HG03575 (cell line): ENCODE data around the gene OTULIN.

Source experiments
- ATAC-seq: cut with Tn5 transposase; IDR thresholded peaks from one replicate; pipeline ENCODE4 v1.9.1; 2021; ENCODE audit not compliant: unreplicated experiment, insufficient number of reproducible peaks, low FRiP score; ENCODE audit errors: extremely low read depth

Gene OTULIN

DNA sequence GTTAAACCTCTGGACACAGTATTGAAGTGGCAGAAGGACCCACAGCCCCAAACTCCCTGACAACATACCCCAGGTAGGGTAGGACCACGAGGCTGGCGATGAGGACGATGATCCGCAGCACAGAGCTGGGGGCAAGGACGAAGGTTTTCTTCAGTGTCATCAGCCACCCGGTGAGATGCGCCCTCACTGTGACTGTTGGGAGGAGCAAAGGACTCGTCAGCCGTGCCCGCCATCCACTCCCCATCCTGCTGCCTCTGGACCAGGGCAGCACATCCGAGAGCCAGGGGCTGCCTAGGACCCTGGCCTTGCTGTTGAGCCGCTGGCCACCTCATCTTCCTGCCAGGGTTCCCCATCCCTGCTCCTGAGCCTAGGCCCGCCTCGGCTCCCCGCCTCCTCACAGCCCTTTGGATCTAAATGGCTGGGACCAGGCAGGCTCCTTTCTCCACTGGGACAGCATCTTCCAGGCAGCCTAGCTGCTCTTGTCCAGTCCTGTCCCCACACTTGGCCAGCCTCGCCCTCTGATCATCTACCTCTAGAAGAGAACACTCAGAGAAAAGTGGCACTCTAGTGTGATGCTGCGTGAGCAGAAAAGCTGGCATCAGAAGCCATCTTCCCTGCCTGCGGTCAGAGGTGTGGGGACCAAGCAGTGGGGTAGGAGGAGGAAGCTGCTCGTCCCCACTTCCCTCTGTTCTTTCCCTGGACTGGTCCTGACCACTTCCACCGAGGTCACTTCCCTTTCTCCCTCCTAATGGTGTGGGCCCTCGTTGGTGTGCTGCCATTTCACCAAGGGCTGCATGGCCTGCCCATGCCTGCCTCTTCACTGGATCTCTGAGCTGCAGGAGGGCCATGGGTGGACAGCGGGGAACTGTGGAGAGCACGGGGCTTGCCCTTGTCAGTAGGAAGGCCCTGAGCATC, 49.2 kb downstream of the OTULIN start:
- no peak for ATAC-seq

DNA sequence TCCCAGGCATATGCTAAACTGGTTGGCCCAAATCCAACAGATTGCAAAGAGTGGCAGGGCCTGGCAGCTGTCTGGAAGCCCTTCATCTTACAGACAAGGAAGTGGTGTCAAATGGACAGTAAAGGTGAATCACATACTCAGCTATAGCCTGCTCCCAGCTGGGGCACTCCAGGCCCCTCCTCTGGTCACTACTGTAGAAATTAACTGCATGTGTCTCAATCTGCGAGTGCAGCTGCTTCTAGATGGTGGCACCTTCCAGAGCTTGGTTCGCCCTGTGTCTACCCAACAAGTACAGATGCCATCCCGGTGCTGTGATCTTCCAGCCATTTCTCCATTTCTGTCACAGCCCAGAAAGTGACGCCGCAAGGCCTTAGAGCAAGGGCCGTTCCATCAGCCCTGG, 50.2 kb downstream of the OTULIN start:
- no peak for ATAC-seq

DNA sequence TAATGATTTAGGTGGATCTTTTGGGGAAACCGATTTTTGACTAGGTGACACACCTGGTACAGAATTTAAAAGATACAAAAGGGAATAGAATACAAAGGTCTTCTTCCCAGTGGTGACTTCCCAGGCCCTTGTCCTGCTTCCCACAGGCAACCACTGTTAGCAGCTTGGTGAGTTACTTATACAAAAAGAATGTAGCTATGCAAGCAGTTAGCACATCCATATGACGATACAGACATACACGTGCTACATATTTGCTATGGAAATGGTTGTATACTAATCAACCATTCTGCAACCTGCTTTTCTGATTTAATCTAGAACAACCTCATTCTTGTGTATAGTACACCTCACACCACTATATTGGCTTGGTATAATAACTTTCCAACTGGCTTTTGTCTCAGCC, 51.0 kb downstream of the OTULIN start:
- ATAC-seq = no peak

DNA sequence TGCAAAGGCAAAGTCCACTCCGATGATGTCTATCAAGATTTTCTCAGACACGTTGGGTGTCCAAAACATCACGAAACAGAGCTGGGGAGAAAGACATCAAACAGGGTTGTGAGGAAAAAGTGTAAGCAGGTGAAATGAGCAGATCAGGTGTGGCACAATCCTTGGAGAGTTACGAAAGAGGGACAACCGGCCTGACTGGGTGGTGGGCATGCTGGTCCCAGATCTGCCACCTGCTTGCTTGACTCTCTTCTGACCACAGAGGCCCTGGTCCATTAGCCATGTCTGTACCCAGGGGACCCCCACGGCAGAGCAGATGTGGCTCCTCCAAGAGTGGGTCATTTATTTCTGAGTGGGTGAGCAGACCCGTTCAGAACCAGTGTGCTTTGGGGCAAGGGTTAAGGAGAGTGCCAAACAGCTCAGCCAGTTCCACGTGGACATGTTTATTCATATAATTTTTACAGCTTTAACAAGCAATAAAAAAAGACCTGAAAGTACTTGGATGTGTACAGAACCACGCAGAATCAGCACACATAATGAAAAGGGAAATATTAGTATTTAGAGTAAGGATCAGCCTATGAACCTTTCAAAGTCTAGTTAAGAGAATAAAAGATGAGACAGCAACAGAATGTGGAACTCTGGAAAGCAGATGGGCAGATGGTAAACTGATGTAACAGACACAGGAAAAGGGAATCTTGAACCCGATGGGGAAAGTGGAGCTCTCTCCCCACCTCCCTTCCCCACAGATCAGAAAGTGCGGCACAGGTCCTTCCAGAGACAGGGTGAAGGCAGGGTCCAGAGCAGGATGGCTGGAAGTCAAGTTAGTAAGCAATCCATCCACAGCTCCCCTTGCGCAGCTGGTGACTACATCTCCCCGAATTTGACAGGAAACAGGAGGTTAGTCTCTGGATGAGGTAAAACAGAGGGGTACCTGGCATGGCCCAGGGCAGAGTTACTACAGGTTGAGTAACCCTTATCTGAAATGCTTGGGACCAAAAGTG, 52.5 kb downstream of the OTULIN start:
- no peak for ATAC-seq

DNA sequence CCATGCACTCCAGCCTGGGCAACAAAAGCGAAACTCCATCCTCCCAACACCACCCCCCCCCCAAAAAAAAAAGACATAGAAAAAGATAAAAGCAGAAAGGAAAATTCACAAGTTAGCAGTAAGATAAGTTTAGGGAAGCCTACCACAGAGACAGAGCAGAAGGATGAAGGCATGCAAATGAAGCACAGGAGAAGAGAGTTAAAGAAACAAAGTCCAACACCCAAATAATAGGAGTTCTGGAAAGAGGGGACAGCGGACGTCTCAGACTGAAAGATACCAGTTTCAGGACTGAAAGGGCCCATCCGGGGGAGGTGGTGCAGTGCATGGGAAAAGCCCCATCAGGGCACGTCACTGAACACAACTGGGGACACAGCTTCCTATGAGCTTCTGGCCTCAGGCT, 54.3 kb downstream of the OTULIN start:
- ATAC-seq = no peak

DNA sequence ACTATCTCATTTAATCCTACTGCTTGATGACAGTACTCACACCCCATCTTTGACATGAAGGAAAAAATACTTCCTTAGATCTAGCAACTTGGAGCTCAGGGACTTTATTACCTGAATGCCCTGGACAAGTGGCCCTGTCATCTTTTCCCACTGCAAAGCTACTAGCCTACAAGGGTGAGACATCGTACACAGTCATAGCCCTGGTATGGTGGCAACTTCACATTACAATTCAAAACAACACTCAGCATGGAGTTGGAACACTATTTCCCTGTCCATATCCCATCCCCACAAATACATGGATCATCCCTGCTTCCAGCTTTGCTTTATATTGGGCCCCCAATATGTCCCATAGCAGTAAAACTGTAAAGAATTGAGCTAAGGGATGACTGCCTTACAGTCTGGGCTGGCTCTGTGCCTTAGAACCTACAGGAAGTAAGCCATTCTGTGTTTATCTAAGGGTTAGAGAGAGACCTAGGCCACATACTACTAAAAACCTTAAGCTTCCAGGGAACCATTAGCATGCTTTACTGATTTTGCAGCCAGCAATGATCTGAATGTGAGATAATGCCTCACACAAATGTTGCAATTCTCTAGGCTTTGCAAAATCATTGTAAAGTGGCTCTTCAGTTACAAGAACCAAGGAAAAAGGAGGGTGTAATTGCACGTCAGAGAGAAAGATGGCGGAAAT, 55.9 kb downstream of the OTULIN start:
- no peak for ATAC-seq

DNA sequence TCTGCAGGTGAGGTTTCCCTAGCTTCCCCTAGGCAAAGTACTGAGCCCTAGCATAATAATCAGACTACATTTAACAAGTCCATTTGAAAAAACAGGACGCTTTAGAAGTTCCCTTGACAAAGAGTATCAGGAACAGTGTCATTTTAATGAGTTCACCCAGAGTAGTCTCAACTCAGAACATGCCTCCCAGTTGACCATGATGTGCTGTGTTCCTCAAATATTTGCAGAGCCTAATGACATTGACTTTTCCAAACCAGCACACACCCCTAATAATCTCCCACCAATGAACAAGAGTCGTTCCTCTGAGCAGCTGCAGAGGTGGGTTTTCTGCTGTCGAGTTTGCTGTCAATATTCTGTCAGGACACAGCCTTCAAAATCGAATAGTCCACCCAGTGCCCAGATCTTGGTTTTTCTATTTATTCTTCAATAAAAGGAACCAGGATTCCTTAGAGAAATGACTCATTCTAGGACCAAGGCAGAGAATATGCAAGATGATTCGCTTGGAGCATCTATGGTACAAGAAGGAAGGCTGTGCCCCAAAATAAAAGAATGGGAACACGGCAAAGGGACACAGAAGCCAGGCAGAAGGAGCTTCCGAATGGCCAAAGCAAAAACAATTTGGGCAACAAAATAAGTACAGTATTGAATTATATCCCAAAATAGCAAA, 57.6 kb downstream of the OTULIN start:
- no peak for ATAC-seq

DNA sequence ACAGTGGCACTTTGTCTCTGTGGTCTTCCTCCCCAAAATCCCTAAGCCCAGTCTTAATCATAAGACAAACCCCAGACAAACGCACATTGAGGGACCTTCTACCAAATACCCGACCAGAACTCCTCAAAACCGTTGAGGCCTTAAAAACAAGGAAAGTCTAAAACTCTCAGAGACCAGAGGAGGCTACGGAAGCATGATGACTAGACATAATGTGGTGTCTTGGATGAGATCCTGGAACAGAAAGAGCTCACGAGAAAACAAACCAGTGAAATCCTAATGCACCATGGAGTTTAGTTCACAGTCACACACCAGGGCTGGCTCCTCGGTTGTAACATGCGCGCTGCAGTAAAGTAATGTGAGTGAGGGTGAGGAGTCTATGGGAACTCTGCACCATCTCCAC, 58.4 kb downstream of the OTULIN start:
- ATAC-seq = no peak

DNA sequence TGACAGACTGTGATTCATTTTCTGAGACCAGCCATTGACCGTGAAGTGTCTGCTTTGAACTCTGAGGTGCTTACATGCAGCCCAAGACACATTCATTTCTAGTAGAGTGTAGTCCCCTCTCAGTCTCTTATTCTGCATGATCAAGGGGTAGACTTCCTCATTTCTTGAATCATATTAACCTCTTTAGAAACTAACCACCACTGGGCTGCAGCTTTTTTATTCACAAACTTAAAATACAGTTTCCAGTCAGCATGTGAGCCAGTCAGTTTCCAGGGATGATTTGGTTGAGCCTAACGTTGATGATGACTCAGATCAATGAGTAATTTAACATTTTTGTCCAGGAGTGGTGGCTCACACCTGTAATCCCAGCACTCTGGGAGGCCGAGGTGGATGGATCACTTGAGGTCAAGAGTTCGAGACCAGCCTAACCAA, 59.2 kb downstream of the OTULIN start:
- no peak for ATAC-seq

DNA sequence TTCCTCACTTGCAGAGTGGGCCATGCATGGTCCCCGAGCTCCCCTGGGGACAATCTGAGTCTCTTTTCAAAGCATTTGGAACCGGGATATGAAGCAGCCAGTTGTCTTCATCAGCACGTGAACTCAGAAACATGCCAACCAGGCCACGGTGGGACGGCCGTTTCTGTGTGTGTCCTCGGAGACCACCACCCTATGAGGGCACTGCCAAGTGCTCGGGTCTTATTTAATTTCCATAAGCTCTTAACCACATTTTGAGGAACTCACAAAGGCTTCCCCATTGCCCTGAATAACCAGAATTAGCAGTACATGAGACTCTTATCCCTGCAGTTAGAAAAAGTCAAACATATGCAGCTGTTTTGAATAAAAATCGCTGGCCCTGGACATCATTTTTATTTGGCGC, 60.1 kb downstream of the OTULIN start:
- no peak for ATAC-seq

DNA sequence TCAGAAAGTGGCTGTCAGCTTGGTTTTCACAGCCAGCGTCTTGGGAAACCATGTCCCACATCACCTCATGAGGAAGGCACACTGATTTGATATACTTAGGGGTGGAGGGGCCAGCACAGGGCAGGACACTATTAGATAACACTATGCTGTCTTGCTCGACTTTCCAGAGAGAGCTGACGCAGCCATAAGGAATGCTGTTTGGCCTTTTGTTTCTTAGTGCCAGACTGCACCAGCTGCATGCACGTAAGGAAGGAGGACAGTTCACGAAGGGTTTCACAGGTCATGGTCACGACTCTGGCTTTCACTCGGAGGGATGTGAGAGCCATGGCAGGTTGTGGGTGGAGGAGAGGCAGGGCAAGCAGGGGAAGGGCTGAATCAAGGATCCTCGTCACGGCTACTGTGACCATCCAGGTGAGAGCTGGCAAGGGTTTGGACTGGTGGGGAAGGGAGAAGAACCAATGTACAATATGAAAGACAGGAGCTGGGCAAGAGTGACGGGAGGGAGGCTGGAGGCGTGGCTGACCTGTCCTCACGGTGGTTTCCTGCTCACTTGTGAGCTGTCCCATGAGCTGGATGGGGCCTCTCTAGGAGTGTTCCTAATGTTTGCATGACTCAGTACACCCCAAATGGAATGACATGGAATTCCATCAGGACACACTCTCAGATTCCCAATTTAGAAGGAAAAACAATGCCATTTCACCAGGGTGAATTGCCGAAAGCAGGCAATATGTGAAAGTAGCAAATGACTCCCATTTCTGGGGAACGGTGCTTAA, 61.7 kb downstream of the OTULIN start:
- no peak for ATAC-seq

DNA sequence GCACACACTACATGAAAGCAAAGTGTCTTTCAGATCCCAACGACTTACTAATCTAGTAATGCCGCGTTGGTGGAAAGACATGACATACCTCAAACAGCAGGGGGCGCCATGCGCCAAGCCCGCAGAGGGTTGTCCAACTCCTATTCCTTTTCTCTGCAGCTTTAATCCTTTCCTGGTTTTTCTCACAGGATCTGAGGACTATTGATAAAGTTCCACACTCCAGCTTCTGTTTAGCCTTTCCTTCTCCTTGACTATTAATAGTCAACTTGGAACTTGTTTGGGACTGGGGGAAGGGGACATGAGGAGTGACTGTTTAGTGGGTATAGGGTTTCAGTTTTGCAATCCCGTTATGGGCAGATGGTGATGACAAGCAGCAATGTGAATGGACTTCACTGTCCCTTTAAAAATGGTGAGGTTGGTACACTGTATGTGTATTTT, 62.9 kb downstream of the OTULIN start:
- no peak for ATAC-seq

DNA sequence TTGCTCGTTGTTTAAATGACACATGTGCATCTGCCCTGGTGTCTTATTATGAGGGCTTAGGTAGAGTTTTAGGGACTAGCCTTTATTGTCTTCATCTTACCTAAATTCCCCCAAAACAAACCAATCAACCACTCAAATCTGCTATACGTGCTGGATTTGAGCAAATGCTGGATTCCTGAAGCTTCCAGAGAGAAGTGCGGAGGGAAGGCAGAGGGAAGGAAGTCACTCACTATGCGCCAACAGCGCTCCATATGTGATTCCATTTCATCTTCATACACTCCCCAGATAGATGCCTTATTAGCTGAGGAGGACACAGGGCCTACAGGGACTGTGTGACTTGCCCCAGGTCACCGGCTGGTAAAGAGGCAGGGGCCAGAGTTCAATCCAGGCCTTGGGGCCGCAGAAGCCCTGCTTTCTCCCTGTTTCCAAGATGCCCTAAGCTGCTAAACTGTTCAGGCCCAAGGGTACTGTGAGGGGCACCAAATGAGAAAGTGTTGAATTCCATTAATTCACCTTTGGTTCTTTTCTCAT, 63.5 kb downstream of the OTULIN start:
- no peak for ATAC-seq

DNA sequence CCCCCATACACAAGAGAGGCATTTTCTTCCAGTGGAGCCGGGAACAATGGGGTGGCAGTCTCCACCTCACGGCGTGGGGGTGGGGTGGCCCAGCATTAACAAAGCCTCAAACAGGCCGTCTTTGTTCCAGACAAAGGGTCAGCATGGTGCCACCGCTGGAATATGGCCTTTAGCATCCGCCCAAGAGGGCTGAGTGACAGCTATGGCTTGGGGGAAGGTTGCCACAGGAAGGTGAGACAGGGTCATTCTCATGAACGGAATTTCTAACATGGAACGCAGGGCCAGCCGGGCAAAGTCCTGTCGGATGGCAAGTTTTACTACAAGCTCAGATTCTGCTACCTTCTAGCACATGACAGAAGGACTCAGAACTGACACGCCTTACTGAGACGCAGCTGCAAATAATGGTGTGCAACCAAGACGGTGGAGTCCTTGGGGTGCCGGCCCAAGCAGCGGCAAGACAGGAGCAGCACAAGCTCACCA, 64.0 kb downstream of the OTULIN start:
- no peak for ATAC-seq

DNA sequence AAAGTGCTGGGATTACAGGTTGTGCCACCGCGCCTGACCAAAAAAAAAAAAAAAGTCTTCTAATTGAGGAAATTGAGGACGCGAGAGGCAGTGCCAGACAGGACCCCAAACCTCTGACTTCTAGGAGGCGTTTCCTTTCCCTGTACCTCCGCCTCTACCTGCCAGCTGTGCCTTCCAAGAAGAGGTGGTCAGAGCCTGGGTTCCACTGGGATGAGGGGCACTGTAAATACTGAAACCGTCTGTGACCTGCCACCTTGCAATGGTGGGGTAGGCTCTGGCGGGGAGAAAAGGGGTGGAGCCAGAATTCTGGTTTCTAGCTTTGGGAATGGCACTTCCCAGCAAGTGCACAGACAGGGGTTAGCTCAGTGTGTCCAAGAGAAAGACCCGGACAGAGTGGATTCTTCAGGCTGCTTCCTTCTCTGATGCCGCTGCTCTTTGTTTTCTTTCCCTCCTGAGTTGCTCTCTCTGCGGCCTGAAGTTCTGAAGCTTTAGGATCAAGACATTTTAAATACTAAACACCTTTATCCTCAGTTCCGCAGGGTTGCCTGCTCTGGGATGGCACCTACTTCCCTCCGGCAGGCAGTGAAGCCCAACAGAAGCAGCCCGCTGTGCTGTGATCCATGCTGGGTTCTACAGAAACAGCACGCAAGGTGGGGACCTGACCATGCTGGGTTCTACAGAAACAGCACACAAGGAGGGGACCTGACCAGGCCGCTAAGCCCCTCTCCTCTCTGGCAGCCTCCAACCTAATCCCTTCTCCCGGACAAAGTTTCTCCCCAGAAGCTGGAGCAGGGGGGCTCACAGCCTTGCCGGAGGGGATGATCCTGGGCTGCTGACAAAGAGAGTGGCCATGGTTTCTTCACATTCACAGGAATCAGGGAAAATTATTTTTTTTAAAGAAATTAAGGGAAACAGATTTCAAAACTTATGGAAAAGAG, 65.2 kb downstream of the OTULIN start:
- ATAC-seq = no peak

DNA sequence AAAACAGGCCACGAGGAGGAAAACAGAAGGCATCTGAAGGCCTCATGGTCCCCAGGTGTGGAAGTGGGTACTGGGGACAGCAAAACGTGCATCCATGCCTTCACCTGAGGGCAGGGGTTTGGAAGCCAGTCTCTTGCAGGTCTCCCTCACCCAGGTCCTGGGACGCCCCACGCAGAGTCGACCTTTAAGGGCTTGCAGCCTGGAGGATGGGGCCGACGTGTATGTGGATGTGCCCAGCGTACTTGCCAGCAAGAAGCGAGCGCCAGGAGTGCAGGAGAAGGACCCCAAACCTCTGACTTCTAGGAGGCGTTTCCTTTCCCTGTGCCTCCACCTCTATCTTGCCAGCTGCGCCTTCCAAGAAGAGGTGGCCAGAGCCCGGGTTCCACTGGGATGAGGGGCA, 65.9 kb downstream of the OTULIN start:
- ATAC-seq = no peak

DNA sequence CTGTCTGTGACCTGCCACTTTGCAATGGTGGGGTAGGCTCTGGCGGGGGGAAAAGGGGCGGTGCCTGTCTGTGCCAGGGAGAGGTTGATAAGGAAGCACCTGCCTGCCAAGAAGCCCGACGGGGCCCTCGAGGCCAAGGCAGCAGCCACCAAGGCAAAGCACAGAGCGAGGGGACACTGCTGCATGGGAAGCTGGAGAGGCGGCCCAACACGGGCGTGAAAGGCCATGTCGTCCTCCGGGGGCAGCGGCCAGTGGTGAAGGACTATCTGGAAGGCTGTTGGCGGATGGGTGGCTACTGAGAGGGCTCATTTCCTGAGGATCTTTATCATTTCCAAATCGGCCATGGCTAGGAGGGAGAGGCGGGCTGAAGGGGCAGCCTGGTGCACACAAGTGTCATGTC, 66.4 kb downstream of the OTULIN start:
- no peak for ATAC-seq
